ENCODE data around the gene UNC5C.

Gene UNC5C

DNA sequence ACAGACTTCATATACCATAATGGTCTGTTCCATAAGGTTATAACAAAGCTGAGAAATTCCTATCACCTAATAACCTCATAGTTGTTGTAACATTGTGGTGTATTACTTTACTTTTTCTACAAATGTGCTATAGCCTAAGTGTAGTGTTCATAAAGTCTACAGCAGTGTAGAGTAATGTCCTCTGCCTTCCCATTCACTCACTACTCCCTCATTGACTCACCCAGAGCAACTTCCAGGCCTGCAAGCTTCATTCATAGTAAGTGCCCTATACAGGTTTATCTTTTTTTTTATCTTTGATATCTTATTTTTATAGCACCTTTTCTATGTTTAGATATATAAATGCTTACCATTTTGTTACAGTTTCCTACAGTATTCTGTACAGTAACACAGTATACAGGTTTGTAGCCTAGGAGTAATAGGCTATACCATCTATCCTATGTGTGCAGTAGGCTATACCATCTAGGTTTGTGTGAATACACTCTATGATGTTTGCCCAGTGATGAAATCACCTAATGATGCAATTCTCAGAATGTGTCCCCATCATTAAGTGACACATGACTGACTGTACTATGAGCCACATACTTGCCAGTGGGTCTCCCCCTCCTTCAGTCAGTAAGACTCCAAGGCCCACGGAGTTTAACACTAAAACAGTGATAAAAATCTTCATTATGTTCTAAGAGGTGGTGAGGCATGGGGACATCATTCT, 299.9 kb downstream of the UNC5C start:
- no peak for TF ChIP-seq GATA1 (IDR thresholded peaks at IDR 0.05; ENCODE audit: low read depth, low read length)
- peak; percentile 16 to 45 for DNase-seq

DNA sequence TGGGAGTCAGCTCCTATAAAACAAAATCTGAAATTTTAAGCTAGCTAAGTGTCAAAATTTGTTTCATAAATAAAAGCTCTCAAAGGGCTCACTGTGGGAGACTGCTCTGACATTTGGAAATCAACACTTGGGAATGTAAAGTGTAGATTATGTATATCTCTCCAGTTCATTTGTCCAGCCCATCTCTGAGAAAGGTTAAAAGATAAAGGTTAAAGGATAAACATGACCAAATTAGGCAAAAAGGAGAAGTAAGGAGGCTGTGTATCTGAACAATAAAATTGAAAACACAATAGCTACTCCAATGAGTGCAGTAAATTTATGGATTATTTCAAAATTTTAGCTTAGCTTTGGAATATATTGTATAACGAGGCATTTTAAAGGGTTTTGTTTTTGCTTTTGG, 304.9 kb downstream of the UNC5C start:
- TF ChIP-seq POLR2A (IDR thresholded peaks at IDR 0.05; ENCODE audit: low read length): no peak
- no peak for TF ChIP-seq GATA1 (IDR thresholded peaks at IDR 0.05; ENCODE audit: low read depth, low read length)
- DNase-seq: peak in 1 of 2 experiments; percentile 24

DNA sequence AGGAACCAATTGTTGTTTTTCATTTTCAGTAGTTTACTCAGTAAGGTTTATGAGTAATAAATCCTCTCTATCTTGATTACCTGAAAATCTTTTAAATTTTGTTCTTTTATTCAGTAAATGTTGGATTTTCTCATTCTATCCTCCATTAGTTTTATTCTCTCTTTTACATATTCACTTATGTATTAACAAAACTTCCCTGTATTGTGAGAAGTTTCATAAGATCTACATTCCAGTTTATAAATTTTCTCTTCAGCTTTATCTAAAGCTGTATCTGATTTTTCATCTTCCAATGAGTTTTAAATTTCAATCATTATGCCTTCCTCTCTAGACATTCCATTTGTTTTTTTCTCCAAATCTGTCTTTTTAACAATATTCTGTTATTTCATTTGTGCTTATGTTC, 310.2 kb downstream of the UNC5C start:
- TF ChIP-seq POLR2A (IDR thresholded peaks at IDR 0.05; ENCODE audit: low read length): no peak
- no peak for TF ChIP-seq GATA1 (IDR thresholded peaks at IDR 0.05; ENCODE audit: low read depth, low read length)
- DNase-seq: no peak

DNA sequence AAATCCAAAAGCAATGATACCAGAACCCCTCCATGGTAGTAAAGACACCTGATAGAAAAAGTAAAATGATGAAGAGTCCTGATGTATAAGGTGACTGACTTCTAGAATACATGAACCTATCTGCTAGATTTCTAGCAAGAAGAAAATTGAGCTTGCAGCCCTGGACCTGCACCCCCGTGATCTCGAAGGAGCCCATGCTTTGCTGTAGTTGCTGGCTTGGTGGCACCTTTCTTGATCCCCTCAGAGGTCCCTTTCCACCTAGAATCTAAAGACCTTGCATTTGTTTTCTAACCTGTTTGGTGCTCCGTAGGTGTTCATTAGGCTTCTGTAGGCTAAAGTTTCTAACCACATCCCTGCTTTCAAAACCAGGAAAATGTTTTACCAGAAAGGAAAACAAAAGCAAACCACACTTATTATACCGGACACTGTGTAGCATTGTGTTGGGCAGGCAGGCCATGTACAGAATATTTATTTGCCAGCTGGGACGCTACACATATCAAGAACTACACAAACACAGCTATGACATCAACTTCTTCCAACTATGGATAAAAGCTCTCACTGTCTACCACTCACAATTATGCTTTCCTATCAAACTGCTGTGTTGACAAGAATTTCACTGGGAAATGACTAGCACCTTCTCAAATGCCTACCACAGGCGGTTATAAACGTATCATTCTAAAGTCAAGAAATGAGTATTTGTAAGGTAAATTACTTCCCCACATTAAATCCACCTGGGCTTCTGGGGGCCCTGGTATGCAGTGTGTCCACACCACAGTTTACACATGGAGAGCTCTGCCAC, 316.2 kb downstream of the UNC5C start:
- TF ChIP-seq GATA1 (IDR thresholded peaks at IDR 0.05; ENCODE audit: low read depth, low read length) (no peak), POLR2A (IDR thresholded peaks at IDR 0.05; ENCODE audit: low read length) (no peak)
- no peak for DNase-seq

DNA sequence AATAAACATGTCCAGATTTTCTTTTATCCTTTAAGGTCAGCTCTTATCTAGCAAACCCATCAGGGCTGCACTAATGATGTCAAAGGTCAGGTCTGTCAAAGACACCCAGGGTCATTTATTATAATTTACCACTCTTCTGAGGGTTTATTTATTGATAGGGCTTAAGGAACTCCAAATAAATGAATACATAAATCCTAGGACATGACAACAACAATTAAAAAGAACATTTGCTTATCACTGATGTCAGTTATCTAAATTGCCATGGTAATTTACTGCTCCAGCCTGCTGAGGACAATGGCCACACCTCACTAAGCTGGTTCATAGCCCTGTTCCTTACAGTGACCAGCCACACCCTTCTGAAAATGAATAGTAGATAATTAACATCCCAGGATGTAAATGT, 317.1 kb downstream of the UNC5C start:
- TF ChIP-seq POLR2A (IDR thresholded peaks at IDR 0.05; ENCODE audit: low read length): no peak
- no peak for TF ChIP-seq GATA1 (IDR thresholded peaks at IDR 0.05; ENCODE audit: low read depth, low read length)
- DNase-seq: peak in 1 of 2 experiments; percentile 21

DNA sequence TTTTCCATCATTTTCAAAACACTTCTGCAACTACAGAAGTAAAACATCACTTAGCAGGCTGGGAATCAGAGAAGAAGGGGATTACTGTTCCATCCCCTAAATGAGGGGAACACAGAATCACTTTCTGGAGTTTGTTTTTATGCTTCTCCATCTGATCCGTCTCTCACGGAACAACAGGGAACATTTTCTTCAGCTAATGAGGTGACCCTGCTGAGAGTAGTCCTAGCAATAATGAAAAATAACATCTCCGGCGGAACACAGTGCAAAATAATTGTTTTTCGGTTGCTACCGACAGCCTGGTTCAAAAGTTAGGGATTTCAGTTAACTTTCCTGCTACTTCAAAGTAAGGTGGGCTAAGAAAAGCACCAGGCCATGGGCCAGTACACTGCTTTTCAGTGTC, 322.9 kb downstream of the UNC5C start:
- TF ChIP-seq POLR2A (IDR thresholded peaks at IDR 0.05; ENCODE audit: low read length) (no peak), GATA1 (IDR thresholded peaks at IDR 0.05; ENCODE audit: low read depth, low read length) (no peak)
- DNase-seq: no peak

DNA sequence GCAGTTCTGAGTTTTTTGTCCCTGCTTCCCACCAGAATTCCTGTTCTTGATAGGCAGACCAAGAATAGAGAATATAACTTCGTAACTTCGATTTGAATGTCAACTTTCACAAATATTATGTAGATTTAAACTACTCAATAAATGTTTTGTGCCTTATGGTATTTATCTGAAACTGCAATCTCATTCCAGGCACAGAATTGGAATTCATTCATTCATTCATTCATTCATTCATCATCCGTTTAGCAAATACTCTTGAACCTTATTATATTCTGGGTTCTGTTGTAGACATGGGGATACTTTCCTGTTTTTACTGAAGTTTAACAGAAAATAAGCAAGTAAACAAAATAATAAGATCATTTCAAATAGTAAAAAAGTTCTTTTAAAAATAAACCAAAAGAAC, 324.4 kb downstream of the UNC5C start:
- TF ChIP-seq POLR2A (IDR thresholded peaks at IDR 0.05; ENCODE audit: low read length): no peak
- no peak for TF ChIP-seq GATA1 (IDR thresholded peaks at IDR 0.05; ENCODE audit: low read depth, low read length)
- DNase-seq: no peak

DNA sequence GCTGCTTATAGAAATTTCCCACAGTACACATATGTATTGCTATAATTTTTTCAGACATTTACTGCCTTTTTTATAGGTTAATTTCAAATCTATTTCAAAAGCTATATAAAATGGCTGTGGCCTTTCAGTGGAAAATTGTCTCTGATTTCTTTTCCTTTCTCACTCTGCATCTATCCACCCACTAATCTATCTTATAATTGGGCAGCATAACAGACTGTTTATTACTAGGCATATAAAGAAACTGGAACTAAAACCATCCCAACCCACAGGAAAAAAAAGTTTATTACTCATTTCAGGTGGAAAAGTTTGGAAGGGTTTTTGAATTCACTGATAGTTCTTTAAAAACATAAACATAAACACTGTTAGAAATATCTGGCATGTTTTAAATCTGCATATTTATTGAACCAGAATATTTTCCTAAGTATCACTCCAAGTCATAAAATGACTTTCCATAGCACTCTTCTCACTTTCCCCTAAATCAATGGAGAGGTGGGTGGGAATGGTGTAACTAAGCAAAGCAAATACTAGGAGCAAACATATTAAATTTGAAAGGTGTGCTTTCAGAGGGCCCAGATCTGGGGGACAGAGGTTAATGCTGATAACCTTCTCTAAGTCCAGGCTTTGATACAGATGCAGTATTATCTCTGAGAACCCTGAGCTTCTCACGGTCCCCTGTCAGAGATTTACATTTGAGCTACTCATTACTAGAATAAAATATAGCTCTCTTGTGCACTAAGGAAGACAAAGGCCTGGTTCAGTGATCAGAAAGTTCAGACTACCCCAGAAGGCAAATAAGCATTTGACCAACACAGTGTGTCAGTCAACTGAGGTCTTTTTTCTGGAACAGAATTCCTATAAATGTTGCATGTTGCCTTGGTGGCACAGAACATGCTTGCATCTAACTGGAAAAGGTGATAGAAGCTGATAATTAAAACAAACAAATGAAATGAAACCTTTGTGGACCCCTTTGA, 328.3 kb downstream of the UNC5C start:
- DNase-seq: no peak

DNA sequence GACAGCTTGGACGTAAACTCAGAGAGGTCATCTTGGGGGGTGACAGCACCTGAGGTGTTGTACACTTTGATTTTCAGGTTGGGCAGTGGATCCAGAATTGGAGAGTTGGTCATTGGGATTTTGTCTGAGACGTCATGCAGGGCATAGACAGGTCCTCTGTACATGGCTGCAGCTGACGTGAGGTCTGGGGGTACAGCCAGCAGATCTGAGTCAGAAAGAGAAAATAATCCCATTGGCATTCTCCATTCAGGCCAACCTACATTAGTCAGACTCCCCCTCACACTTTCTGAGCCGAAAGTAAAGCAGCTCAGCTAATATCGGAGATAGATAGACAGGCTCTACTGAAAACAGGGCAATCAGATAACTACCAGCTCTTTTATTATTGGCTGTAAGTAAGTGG, 329.7 kb downstream of the UNC5C start:
- DNase-seq: no peak
- TF ChIP-seq GATA1 (IDR thresholded peaks at IDR 0.05; ENCODE audit: low read depth, low read length) (no peak), POLR2A (IDR thresholded peaks at IDR 0.05; ENCODE audit: low read length) (no peak)

More for the DNA sequence above, 328.3 kb downstream of the UNC5C start:
- TF ChIP-seq GATA1 (IDR thresholded peaks at IDR 0.05; ENCODE audit: low read depth, low read length) (no peak), POLR2A (IDR thresholded peaks at IDR 0.05; ENCODE audit: low read length) (no peak)

DNA sequence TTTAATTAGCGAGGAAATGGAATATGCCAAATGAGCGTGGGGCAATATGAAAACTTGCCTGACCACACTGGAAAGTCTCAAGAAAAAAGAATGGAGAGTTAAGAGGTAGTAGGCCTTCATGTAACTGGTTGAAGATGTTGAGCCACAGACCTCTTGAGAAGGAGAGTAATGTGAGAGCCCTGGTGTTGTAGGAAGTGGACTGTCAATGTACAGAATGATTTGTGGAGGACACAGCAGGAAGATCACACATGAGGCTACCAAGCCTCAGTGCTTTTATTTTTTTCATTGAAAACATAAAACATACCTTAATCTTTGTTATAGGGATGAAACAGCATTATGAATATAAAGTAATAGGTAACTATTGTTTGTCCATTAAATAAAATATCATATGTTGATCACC, 331.6 kb downstream of the UNC5C start:
- no peak for TF ChIP-seq POLR2A (IDR thresholded peaks at IDR 0.05; ENCODE audit: low read length)
- no peak for TF ChIP-seq GATA1 (IDR thresholded peaks at IDR 0.05; ENCODE audit: low read depth, low read length)
- DNase-seq: no peak

DNA sequence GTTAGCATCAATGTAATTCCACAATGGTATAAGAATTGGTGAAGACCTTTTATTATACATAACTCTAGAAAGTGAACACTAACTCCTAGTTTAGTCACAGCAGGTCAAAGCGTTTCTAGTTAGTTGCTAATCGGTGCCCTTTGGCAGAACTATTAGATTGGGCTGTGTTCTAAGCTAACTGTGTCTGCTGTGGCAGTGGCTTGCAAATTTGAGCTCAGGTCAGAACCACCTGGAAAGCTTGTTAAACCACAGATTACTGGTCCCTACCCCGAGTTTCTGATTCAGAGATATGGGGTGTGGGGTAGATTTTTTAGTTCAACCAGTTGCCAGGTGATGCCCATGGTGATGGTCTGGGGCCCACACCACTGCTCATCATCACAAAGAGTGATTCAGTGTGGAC, 332.1 kb downstream of the UNC5C start:
- no peak for DNase-seq
- TF ChIP-seq GATA1 (IDR thresholded peaks at IDR 0.05; ENCODE audit: low read depth, low read length) (no peak), POLR2A (IDR thresholded peaks at IDR 0.05; ENCODE audit: low read length) (no peak)

DNA sequence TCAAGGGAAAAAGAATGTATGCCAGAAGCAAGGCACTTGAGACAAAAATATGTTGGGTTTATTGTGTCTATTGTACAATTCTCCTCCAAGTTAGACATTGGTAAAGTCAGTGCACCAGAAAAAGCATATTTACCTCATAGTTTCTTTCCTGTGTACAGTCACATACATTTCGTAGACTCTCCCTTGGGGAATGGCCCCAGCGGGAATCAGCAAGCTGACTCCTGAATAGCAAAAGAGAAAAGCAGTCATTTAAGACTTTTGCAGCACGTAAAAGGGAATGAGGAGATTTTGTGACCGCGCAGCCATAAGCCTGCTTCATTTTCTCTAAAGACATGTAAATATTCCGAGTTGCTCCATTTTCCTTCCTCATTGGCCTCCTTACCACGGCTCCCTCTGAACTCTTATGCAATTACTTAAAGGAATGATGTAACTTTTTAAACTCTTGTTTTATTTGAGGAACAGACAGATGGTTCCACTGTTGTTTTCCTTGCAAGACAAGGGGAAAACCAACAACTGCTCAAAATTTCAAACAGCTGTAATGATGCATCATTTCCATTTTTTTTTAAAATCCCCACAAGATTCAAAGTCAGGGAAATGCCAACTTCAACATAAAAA, 332.7 kb downstream of the UNC5C start:
- TF ChIP-seq GATA1 (IDR thresholded peaks at IDR 0.05; ENCODE audit: low read depth, low read length) (no peak), POLR2A (IDR thresholded peaks at IDR 0.05; ENCODE audit: low read length) (no peak)

DNA sequence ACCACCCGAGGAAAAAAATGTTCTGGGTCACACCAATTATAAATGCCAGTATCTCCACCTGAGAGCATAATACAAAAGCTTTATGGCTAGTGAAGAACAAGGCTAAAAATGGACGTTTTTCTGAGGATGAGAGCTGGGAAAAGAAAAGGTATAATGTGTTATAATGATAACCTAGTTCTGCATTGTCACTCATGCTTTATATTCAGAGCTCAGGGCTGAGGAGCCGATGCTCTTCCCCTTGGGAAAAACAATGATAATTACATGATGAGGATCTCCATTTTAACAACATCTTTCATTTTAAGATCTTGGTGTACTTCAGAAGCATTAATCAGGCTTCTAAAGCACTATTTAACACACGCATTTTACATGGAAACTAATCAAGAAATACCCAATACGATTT, 333.7 kb downstream of the UNC5C start:
- DNase-seq: no peak
- TF ChIP-seq GATA1 (IDR thresholded peaks at IDR 0.05; ENCODE audit: low read depth, low read length): no peak

More for the DNA sequence above, 332.7 kb downstream of the UNC5C start:
- DNase-seq: no peak

Measured in erythroblast (primary cell).